ENCODE measurements around the gene KLC1. TPM values are rescaled to one million over a fixed set of nuclear protein-coding genes. Genes with fewer than 3 reads are reported as not detected.

The KLC1 gene
- total RNA-seq, 2 donors from 2014 or later = 162 to 198 TPM

DNA sequence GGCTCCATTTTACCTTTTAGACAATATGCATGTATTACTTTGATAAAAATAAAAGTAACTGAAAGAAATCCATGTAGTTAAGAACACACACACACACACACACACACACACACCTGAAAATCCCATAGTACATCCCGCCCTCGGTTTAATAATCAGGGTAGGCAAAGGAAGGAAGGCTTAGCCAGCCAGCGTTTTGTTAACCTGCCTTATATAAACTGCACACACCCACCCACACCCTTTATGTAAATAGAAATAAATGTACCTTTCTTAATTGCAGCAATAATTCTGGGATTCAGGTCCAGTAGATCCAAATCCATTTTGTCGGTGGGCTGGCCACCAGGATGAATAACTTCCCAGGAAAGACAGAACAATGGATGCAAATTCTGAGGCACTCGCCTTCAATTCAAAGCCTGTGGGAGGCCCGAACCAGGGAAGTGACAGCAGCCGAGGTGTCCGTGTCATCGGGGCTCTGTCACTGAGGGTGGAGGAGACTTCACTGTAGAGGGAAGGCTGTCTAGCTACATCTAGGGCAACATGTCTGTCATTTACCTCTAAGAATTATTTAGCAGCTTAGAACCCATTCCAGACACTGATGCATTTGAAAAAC is 81.9 kb downstream of the KLC1 start:
- Mint-ChIP-seq H3K4me1 (peaks cover 13% of the 10 kb centered on the region), H3K27ac (no peak overlapping the region), H3K36me3 (ENCODE audit: low read depth) (peaks cover 3% of the 10 kb centered on the region), H3K27me3 (no peaks in the 10 kb centered on the region), H3K4me3 (no peak overlapping the region)
- H3K9me3 ChIP-seq (ENCODE audit: control insufficient read depth, low read length, poor library complexity, severe bottlenecking) = no peaks in the 10 kb centered on the region
- no peak for ATAC-seq
- no peak for DNase-seq

DNA sequence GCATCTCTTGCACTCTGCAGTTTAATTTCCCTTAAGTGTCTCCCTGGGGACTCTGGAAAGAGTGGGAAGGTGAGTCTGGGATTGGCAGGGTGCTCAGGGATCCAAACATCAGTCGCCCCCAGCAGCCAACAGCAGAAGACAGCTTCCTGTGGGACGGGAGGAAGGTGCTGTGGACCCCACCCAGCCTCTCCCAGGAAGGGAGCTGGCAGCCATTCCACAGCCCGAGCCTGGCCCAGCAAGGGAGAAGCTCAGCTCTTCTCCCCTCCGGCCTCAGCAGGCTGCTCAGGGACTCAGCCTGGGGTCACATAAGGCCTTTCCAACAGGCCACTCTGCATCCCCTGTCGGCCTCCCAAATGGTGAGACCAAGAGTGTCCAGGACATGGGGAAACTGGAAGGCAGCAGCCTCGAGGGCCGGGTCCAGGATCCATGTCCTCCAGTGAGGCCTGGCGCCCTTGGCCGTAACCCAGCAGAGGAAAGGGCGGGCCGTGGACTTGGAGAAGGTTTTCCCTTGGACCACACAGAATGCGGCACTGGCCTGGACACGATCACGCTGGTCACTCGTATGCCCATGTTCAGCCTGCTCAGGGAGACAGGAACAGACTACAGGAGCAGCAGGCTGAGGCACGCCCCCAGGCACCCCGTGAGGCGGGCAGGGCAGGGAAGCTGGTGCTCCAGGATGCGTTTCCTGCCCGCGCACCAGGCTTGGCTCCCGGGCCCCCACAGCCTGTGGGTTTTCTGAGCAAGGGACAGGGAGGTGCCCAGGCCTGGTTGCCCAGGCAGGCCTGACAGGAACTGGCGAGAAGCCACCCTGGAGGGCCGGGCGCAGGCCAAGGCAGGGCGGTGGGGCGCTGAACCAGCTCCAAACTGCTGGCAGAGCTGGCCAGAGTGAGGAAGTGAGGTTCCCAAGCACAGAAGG is 82.8 kb downstream of the KLC1 start:
- no peaks in the 10 kb centered on the region for H3K9me3 ChIP-seq (ENCODE audit: control insufficient read depth, low read length, poor library complexity, severe bottlenecking)
- Mint-ChIP-seq H3K4me3 (no peak overlapping the region), H3K27me3 (no peaks in the 10 kb centered on the region), H3K4me1 (peaks cover 15% of the 10 kb centered on the region), H3K27ac (no peak overlapping the region), H3K36me3 (ENCODE audit: low read depth) (peaks cover 3% of the 10 kb centered on the region)
- DNase-seq (no peak), ATAC-seq (no peak)

DNA sequence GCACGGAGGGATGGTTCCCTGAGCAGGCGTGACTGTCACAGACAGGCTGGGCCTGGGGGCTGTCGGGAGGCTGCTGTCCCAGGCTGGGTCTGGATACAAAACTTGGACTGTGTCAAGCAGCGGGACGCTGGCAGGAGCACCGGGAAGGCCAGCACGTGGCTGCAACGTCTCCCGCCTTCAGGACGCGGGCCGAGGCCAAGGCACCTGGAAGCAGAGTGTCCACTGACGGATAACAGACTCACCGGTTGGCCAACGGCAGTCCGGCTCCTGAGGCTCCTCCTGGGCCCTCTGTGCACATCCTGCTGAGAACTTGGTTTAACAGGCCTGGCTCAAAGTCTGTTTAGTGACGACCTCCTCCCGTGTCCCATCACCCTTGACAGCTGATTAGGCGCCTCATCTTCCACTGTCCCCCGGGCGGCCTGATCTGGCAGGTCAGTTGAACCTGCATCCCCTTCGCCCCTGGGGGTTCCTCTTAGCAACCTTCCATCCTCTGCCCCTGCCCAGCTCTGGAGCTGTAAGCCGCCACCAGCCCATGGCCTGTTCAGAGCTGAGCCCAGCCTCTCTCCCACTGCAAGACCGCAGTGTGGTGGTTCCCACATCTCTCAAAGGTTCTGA is 83.7 kb downstream of the KLC1 start:
- peaks cover 20% of the 10 kb centered on the region for H3K4me1 Mint-ChIP-seq
- ATAC-seq = no peak
- H3K9me3 ChIP-seq (ENCODE audit: control insufficient read depth, low read length, poor library complexity, severe bottlenecking) = no peaks in the 10 kb centered on the region
- H3K27me3 Mint-ChIP-seq = no peaks in the 10 kb centered on the region
- peaks cover 3% of the 10 kb centered on the region for H3K36me3 Mint-ChIP-seq (ENCODE audit: low read depth)
- no peak overlapping the region for H3K4me3 Mint-ChIP-seq
- H3K27ac Mint-ChIP-seq = no peak overlapping the region
- DNase-seq = no peak

DNA sequence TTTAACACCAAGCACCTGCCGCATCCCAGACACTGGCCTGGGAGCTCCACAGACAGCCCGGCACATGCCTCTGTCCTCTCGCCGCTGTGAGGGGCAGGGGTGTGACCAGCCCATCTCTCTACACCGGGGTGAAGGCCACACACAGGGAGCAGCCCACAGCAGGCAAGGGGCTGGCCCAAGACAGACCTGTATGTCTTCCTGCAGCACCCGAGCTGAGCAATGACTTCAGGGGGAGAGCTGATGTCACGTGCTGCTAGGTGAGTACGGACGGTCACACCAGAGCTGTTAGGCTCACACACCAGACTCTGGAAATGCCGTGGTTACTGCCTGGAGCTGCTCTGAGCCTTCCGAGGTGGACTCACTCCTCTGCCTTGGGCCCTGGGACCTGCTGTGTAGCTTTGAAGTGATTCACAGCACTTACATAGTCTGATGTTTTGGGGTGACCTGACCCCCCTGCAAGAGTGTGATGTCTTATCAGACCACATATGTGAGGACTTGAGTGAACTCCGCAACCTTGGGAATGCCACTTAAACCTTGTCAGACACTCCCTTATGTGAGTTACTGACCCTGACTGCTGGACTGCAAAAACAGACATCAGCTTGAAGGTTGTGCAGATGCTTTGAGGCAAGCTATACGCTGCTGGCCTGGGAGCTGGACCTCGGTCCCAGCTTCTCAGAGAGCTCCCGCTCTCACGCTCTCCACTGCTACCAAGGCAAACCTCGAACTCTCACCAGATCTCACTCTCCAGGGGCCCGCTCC is 84.5 kb downstream of the KLC1 start:
- H3K9me3 ChIP-seq (ENCODE audit: control insufficient read depth, low read length, poor library complexity, severe bottlenecking) = no peaks in the 10 kb centered on the region
- Mint-ChIP-seq H3K4me1 (peaks cover 27% of the 10 kb centered on the region), H3K27ac (no peak overlapping the region), H3K4me3 (peak overlapping the region; percentile 15), H3K36me3 (ENCODE audit: low read depth) (peaks cover 3% of the 10 kb centered on the region), H3K27me3 (no peaks in the 10 kb centered on the region)
- ATAC-seq (no peak), DNase-seq (no peak)

DNA sequence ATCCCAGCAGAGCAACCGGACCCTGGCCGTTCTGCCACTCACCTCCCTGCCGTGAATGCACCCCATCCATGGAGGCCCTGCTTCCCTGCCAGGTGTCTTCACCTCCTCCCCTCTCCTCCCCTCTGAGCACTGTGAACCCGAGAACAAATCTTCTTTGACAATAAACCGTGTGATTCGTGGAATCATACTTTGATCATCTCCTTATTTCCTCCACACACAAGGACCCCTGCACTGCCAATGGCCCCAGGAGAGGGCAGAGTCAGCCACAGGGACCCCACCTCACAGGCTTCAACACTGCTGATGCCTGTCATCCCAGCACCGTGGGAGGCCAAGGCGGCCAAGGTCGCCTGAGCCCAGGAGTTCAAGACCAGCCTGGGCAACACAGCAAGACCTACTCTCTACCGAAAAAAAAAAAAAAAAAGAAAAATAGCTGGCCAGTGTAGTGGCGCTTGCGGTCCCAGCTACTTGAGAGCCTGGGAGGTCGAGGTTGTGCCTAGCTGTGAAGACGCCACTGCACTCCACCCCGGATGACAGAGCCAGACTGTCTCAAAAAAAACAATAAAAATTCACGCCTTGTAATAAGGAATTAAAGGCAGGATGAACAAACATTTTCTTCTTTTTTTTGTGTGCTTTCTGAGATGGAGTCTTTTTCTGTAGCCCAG is 85.2 kb downstream of the KLC1 start:
- peaks cover 31% of the 10 kb centered on the region for H3K4me1 Mint-ChIP-seq
- peak overlapping the region; percentile 98 for H3K4me3 Mint-ChIP-seq
- no peaks in the 10 kb centered on the region for H3K9me3 ChIP-seq (ENCODE audit: control insufficient read depth, low read length, poor library complexity, severe bottlenecking)
- H3K36me3 Mint-ChIP-seq (ENCODE audit: low read depth) = peaks cover 3% of the 10 kb centered on the region
- ATAC-seq (no peak), DNase-seq (no peak)
- no peaks in the 10 kb centered on the region for H3K27me3 Mint-ChIP-seq
- no peak overlapping the region for H3K27ac Mint-ChIP-seq

DNA sequence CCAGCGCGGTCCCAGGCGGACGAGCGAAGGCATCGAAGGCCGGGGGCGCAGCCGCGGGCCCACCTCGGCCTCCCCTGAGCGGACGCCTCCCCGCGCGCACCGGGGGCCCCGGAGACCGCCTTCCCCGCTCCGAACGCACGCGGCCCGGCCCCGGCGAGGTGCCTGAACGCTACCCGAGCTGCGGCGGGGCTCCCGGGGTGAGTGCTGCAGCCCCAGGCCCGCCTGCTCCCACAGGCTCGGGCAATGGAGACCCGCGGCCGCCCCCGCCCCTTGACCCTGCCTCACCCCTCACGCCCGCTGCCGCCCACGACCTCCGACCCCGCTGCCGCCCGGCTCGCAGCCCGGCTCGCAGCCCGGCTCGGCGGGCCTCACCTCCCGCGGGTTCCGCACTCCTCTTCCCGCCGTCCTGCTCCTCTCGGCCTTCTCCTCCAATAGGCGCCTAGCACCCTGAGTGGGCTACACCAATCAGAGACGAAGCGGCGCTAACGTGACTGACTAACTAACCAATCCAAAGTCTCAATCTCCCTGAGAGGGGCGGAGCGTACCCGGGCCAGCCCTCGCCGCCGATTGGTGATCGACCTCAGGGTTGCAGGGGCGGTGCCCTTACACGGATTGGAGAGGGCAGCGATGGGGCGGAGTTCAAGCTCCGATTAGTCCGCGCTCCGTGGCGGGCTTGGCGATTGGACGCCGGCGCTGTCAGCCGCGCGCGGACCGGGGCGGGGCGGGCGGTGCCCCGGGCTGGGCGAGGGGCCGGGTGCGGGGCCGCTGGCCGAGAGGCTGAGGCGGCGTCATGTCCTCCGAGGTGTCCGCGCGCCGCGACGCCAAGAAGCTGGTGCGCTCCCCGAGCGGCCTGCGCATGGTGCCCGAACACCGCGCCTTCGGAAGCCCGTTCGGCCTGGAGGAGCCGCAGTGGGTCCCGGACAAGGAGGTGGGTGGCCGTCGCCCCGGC is 86.3 kb downstream of the KLC1 start, which contains the start of the genes XRCC3 and ZFYVE21:
XRCC3 (minus strand) TSS at position 400 of the 949 bp plus-strand sequence. CDS start 4,364 bp downstream, outside the sequence.
ZFYVE21 (plus strand) TSS at position 759 of the 949 bp plus-strand sequence; CDS start at position 791, 32 bp downstream.
- H3K36me3 Mint-ChIP-seq (ENCODE audit: low read depth) = peaks cover 3% of the 10 kb centered on the region

DNA sequence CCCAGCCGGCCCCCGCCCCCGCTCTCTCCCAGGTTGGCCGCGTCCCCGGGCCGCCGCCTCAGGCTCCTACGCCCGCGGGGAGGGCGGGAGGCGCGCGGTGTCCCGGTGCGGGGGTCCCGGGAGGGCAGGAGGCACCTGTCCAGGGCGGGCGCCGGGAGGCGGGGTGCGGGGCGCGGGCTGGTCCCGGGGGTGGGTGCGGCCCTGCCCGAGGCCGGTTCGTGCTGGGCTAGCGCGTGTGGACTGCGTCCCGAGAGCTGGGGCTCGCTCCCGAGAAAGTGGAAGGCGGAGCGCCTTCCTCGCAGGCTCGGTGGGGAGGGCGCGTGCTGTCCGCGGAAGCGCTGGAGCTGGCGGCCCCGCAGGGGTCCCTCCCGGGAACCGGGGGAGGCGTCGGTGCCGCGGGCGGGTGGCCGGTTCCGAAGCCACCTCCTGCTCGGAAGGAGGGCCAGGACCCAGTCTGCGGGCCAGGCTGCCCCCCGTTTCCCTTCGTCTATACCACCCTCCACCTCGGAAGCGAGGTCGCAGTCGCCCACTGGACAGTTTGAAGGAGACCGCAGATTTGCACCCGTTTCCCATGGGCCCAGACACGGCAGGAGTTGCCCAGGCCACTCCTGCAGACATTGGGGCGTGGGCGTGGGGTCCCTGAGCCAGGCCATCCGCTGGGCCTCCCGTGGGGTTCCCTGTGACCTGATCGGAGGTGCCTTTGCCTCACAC is 87.2 kb downstream of the KLC1 start:
- H3K4me1 Mint-ChIP-seq = peaks cover 38% of the 10 kb centered on the region
- peaks cover 3% of the 10 kb centered on the region for H3K36me3 Mint-ChIP-seq (ENCODE audit: low read depth)
- peak in 1 of 3 donors; percentile 20 for DNase-seq
- no peaks in the 10 kb centered on the region for H3K27me3 Mint-ChIP-seq
- peak overlapping the region; percentile 98 for H3K4me3 Mint-ChIP-seq
- H3K27ac Mint-ChIP-seq = no peak overlapping the region
- no peaks in the 10 kb centered on the region for H3K9me3 ChIP-seq (ENCODE audit: control insufficient read depth, low read length, poor library complexity, severe bottlenecking)
- no peak for ATAC-seq

More for the DNA sequence above, 86.3 kb downstream of the KLC1 start, which contains the start of the genes XRCC3 and ZFYVE21:
- peaks cover 37% of the 10 kb centered on the region for H3K4me1 Mint-ChIP-seq
- ATAC-seq = peak; percentile 95
- H3K4me3 Mint-ChIP-seq = peak within 1 kb of the TSS; percentile 98
- H3K9me3 ChIP-seq (ENCODE audit: control insufficient read depth, low read length, poor library complexity, severe bottlenecking) = no peaks in the 10 kb centered on the region
- peak; percentile 97 to 99 (median 99) for DNase-seq
- H3K27me3 Mint-ChIP-seq = no peaks in the 10 kb centered on the region
- H3K27ac Mint-ChIP-seq = peak within 1 kb of the TSS; percentile 67

DNA sequence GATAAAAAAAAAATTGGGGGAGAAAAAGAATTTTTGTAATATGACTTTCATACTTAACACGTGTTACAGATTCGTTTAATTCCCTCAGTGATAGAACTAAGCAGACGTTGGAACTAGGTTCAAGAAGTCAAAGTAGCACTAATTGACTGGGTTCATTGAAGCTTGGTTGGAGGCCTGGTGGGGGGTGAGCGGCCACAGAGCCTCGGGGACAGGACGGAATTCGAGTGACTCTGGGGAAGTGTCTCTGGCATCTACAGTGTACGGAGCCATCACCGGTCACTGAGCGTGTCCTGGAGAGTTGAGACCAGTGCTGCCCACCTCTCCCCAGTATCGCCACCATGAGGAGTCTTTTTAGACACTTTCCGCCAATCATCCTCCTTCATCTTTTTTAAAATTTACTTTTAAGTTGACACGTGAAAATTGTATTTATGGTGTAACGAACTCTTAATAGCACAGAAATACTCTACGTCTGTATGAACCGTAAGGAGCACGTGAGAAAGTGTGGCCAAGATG is 87.9 kb downstream of the KLC1 start:
- Mint-ChIP-seq H3K4me1 (peaks cover 39% of the 10 kb centered on the region), H3K4me3 (peak overlapping the region; percentile 88), H3K36me3 (ENCODE audit: low read depth) (peaks cover 3% of the 10 kb centered on the region), H3K27ac (no peak overlapping the region), H3K27me3 (no peaks in the 10 kb centered on the region)
- H3K9me3 ChIP-seq (ENCODE audit: control insufficient read depth, low read length, poor library complexity, severe bottlenecking) = no peaks in the 10 kb centered on the region
- DNase-seq (no peak), ATAC-seq (no peak)

DNA sequence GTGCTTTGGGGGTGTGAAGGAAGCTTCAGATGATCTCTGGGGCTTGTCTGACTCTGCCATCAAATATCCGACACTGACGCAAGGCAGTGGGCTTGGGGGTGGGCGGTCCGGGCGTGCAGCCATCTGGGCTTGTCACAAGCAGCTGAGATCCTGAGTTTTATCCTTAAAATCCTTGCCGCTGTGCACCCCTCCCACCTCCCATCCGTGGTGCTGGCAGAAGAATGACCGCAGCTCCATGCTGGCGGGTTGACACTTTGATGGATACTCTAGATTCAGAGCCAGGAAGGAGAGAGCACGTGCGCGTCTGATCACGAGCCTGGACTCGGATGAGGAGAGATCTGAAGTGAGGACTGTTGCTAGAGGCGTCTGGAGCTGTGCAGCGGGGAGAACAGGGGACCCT is 89.6 kb downstream of the KLC1 start:
- no peak overlapping the region for H3K4me3 Mint-ChIP-seq
- peaks cover 34% of the 10 kb centered on the region for H3K4me1 Mint-ChIP-seq
- ATAC-seq (no peak), DNase-seq (no peak)
- peaks cover 3% of the 10 kb centered on the region for H3K36me3 Mint-ChIP-seq (ENCODE audit: low read depth)
- no peak overlapping the region for H3K27ac Mint-ChIP-seq
- no peaks in the 10 kb centered on the region for H3K27me3 Mint-ChIP-seq
- no peaks in the 10 kb centered on the region for H3K9me3 ChIP-seq (ENCODE audit: control insufficient read depth, low read length, poor library complexity, severe bottlenecking)

DNA sequence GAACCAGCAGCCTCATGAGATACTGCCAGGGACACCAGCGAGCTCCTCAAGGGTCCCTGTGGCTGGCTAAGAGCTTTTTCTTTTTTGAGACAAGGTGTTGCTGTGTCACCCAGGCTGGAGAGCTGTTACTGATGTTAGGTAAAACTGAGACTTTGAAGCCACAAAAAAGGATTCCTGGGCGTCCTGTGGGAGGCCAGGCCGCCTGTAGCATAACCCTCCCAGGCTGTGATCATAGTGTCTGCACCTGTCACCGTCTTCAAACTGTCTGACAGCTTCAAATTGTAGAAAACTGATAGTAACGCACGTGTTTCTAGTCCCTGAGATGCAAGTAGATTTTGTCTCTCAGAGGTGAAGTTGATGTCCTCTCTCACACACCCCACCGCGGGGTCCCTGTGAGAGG is 90.7 kb downstream of the KLC1 start:
- DNase-seq = no peak
- Mint-ChIP-seq H3K4me3 (no peak overlapping the region), H3K36me3 (ENCODE audit: low read depth) (peaks cover 3% of the 10 kb centered on the region), H3K27ac (no peak overlapping the region), H3K27me3 (no peaks in the 10 kb centered on the region), H3K4me1 (peaks cover 31% of the 10 kb centered on the region)
- no peak for ATAC-seq
- H3K9me3 ChIP-seq (ENCODE audit: control insufficient read depth, low read length, poor library complexity, severe bottlenecking) = no peaks in the 10 kb centered on the region

All from T-helper 17 cell (primary cell).